ENCODE measurements around the gene NPBWR2. TPM values are rescaled to one million over a fixed set of nuclear protein-coding genes. Genes with fewer than 3 reads are reported as not detected.

Gene NPBWR2
- polyA plus RNA-seq, 1 donor from 2014 or later = not detected

- Histone ChIP-seq H3F3A (ENCODE audit: insufficient read depth, low read length, poor library complexity, severe bottlenecking) (no peaks in the 10 kb centered on the region), H3K9me2 (ENCODE audit: insufficient read depth, low read length) (no peaks in the 10 kb centered on the region), H3K27ac (ENCODE audit: low read length) (no peak overlapping the region), H3K4me3 (ENCODE audit: low read length) (no peak overlapping the region), H3K4me2 (ENCODE audit: low read length) (no peak overlapping the region), H3K9ac (ENCODE audit: low read length) (no peak overlapping the region), H3K79me2 (replicated peaks; ENCODE audit: insufficient read depth, low read length) (no peaks in the 10 kb centered on the region), H3K9me3 (ENCODE audit: low read length) (no peaks in the 10 kb centered on the region), H2AFZ (ENCODE audit: low read depth, low read length) (no peak overlapping the region), H4K20me1 (ENCODE audit: insufficient read depth) (no peaks in the 10 kb centered on the region), H3K27me3 (ENCODE audit: insufficient read depth, low read depth, low read length) (no peaks in the 10 kb centered on the region), H3K36me3 (ENCODE audit: insufficient read depth, low read length) (no peaks in the 10 kb centered on the region)
- TF ChIP-seq MXI1 (conservative IDR thresholded peaks at IDR 0.05; ENCODE audit: poor library complexity, severe bottlenecking) = no peak
- no peak for TF ChIP-seq EZH2 (IDR thresholded peaks at IDR 0.05; ENCODE audit: borderline replicate concordance, insufficient read depth, low read length, poor library complexity, severe bottlenecking)
- TF ChIP-seq TAF1 (IDR thresholded peaks at IDR 0.05; ENCODE audit: low read depth) = no peak
- TF ChIP-seq EP300 (conservative IDR thresholded peaks at IDR 0.05; ENCODE audit: poor library complexity, severe bottlenecking) = no peak
- TF ChIP-seq CTCF (IDR thresholded peaks at IDR 0.05; ENCODE audit: poor library complexity, severe bottlenecking) = no peak
- TF ChIP-seq REST (IDR thresholded peaks at IDR 0.05; ENCODE audit: borderline replicate concordance) = no peak
- no peak for TF ChIP-seq RAD21 (conservative IDR thresholded peaks at IDR 0.05)
- TF ChIP-seq POLR2AphosphoS5 (IDR thresholded peaks at IDR 0.05) = no peak
- no peak for TF ChIP-seq SMC3 (conservative IDR thresholded peaks at IDR 0.05; ENCODE audit: poor library complexity)
Measured at GRCh38 chr20:64152906-64153305, 45.5 kb upstream of the NPBWR2 start.

GRCh38 chr20:64151633-64152530, 44.5 kb upstream of the NPBWR2 start:
- H3K9me3 ChIP-seq (ENCODE audit: low read length) = no peaks in the 10 kb centered on the region
- no peak overlapping the region for H3K9ac ChIP-seq (ENCODE audit: low read length)
- no peaks in the 10 kb centered on the region for H4K20me1 ChIP-seq (ENCODE audit: insufficient read depth)
- H3F3A ChIP-seq (ENCODE audit: insufficient read depth, low read length, poor library complexity, severe bottlenecking) = no peaks in the 10 kb centered on the region
- no peaks in the 10 kb centered on the region for H3K79me2 ChIP-seq (replicated peaks; ENCODE audit: insufficient read depth, low read length)
- no peaks in the 10 kb centered on the region for H3K9me2 ChIP-seq (ENCODE audit: insufficient read depth, low read length)
- no peak overlapping the region for H3K4me3 ChIP-seq (ENCODE audit: low read length)
- H3K27me3 ChIP-seq (ENCODE audit: insufficient read depth, low read depth, low read length) = no peaks in the 10 kb centered on the region
- H3K27ac ChIP-seq (ENCODE audit: low read length) = no peak overlapping the region
- H3K4me2 ChIP-seq (ENCODE audit: low read length) = no peak overlapping the region
- H3K36me3 ChIP-seq (ENCODE audit: insufficient read depth, low read length) = no peaks in the 10 kb centered on the region
- TF ChIP-seq TAF1 (IDR thresholded peaks at IDR 0.05; ENCODE audit: low read depth) = no peak
- no peak for TF ChIP-seq CTCF (IDR thresholded peaks at IDR 0.05; ENCODE audit: poor library complexity, severe bottlenecking)
- no peak for TF ChIP-seq RAD21 (conservative IDR thresholded peaks at IDR 0.05)
- no peak for TF ChIP-seq REST (IDR thresholded peaks at IDR 0.05; ENCODE audit: borderline replicate concordance)
- TF ChIP-seq EZH2 (IDR thresholded peaks at IDR 0.05; ENCODE audit: borderline replicate concordance, insufficient read depth, low read length, poor library complexity, severe bottlenecking) = no peak
- TF ChIP-seq POLR2AphosphoS5 (IDR thresholded peaks at IDR 0.05) = no peak
- no peak for TF ChIP-seq EP300 (conservative IDR thresholded peaks at IDR 0.05; ENCODE audit: poor library complexity, severe bottlenecking)
- no peak for TF ChIP-seq SMC3 (conservative IDR thresholded peaks at IDR 0.05; ENCODE audit: poor library complexity)
- no peak for TF ChIP-seq MXI1 (conservative IDR thresholded peaks at IDR 0.05; ENCODE audit: poor library complexity, severe bottlenecking)
- no peak overlapping the region for H2AFZ ChIP-seq (ENCODE audit: low read depth, low read length)

Data from neural cell (in vitro differentiated cells).